GM18861 (cell line): ENCODE data around the gene SNCAIP.

Experiments used
- ATAC-seq: cut with Tn5 transposase; IDR thresholded peaks from one replicate; pipeline ENCODE4 v1.9.1; 2021; ENCODE audit not compliant: unreplicated experiment

Gene SNCAIP

DNA sequence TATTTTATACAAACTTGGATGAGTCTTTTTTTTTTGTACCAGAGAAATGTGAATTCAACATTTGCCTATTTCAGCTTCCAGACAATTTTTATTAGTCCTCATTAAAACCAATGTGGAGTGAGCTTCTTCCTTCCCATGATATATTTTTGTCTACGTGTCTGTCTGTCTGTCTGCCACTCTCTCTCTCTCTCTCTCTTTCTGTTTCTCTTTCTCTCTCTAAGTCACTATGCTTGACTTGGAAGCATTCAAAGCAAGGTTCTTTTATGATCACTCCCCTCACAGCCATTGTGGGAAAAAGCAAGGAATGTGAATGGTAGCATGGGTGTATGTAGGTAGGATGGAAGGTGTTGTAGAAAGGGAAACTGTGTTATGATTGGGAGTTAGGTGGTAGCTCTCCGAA lies 80.2 kb downstream of the SNCAIP start:
- ATAC-seq: no peak

DNA sequence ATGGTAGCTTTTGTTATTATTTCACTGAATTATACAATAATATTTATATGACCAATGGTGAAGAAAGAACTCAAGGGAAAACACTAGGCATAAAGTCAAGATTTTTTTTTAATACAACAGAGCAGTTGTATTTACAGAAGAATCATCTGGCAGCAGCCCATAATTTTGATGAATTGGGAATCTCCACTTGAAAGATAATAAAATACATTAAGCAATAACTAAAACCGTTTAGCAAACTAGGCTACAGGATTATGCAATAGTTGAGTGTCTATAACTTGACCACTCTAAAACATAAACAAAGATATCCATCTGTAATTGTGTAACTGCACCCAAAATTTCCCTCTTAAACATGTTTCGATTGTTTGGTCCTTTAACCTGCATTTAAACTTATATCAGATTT lies 80.8 kb downstream of the SNCAIP start:
- no peak for ATAC-seq

DNA sequence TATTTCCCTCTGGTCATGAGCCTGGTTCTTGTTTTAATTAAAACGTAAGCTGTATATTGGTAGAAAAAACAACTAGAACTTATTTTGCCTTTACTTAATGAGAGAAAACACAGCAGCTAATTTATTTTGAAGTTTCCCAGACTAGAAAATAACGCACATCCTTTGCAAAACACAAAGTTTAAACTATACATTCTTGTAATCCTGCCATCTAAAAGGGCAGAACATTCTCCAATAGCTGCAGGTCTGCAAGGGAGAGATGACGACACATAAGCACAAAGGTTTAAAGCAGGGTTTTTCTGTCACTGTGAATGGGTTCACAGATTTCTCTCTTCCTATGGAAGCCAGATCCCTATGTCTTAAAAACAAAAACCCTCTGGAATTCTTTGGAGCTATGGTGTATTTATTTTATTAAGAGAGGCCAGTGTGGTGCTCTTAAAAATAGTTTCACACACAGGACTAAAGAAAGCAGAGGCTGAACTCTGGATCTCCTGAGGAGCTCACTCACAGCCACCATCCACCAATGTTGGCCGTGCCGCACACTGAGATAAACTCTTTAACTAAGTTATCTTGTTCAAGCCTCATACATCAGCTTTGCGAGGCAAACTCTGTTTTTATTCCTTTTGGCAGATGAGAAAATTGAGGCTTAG lies 82.4 kb downstream of the SNCAIP start:
- ATAC-seq: no peak

DNA sequence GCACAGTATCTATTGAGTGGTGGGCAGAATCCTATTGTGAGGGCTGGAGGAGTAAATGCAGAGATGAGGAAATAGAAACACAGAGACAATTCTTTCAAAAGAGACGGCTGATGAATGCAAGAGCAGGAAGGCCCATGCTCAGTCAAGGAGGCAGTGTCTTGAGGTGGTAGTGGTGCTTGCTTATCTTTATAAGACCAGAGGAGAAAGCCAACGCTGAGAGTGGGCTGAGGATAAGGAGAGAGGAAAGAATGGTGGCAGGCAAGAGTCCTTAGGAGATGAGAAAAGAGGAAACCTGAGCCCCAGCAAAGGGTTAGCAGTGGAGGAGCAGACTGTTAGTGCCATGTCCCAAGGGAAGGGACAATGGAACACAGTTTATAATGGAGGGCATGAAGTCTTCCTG lies 86.0 kb downstream of the SNCAIP start:
- ATAC-seq: no peak

DNA sequence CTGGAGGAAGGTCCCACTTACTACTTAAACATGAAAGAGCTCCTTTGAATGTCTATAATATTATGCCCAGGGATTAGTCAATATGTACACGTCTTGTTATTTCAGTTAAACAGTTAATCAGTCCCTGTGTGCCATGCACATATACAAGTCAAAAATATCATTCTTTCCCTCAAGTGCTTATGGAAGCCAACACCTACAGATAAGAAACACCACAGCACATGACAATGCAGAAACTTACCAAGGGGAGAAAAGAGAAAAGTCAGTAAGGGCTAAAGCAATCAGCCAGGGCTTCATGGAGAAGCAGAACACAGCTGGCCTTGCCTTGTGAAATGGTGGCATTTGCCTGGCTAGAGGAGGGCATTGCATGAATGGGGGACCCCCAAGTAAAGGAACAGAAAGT lies 88.3 kb downstream of the SNCAIP start:
- ATAC-seq: no peak

DNA sequence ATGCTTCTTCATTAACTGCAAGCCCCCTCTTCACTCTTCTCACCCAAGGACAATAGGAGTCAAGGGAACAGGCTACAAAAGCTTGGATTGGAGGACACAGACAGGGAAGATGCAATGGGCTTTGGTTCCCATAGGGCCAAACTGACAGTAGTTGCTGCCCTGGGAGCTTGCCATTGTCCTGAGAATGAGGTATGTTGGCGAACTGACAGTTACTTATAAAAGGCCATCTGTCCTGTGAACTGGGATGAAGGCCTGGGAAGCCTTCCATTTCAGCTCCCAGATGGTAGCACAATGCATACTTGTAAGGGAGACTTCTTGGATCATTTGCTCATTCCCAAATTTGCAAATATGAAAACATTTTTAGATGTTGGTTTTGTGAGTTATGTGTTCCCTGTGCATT lies 88.9 kb downstream of the SNCAIP start:
- ATAC-seq: no peak

DNA sequence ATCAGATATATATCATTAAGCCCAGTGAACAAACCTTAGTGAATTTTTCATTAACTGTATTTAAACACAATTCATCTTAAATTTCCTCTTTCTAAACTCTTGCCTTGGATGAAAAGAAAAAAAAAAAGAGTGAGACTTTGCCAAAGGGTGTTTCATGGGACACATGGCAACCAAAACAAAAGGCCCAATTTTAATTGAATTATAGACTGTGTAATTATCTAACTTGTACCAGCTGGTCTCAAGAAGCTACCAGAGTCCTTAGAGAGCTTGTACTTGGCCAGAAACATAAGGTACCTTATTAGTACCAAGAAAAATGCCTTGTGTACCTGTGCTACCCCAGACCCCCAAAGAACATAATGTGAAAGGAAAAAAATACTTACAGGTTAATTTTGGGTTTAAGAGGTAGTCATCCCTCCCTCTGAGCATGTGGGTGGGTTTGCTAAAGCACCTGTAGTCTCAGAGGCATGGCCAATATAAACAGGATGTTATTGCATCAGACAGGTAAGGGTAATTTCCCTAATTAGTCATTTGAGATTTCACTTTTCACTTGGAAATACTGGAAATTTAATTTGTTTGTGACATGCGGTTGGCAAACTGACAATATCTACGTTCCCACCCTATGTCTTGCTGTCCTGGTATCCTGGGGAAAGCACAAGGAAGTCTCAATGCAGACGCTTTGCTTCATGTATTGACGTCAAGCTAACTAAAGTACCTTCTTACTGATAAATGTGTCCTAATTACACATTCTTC lies 90.1 kb downstream of the SNCAIP start:
- no peak for ATAC-seq

DNA sequence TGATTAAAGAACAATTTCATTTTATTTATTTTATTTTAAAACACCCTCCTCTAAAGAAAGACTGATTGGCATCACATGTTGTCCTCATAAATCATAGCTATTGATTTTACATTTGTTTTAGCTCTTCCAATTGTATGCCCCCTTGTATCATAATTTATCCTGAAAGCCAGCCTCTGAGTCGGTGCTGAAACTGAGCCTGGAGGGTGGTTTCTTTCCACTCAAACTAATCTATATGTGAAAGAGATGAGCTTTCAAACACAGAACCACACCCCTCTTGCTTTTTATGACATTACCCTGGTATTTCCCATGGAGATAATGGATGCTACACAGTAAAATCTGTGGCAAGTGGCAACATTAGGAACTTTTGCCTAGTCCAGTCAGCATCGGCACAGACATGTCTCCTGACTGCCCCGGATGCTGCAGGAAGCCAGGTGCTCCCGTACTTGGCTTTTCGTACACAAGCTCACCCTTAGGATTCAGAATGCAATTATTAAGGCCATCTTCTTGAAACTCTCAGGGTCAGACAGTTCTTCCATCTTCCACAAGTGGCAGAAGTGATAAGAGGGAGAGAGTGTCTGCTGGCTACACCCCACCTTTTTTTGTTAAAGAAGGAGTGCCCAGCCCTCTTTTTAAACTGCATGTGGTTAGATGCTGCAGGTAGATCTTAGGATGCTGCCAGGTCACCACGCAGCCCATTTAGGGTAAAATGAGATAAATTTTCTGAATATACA lies 91.1 kb downstream of the SNCAIP start:
- no peak for ATAC-seq

DNA sequence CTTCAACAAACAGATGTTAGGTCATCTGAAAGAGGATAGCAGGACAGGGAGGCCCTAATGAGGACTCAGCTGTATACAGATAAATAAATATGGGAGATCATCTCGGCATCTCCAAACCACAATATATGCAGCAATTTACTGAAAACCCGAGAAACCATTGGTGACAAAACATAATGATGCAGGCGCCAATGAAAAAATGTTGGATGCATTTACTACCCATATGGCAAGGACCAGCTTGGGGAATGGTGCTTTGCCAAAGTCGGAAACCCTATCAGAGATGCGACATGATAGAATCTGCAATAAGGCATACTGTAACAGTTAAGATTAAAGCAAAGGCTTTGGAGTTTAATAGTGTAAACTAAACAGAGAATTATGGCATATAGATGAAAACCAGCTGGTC lies 92.0 kb downstream of the SNCAIP start:
- ATAC-seq: no peak

DNA sequence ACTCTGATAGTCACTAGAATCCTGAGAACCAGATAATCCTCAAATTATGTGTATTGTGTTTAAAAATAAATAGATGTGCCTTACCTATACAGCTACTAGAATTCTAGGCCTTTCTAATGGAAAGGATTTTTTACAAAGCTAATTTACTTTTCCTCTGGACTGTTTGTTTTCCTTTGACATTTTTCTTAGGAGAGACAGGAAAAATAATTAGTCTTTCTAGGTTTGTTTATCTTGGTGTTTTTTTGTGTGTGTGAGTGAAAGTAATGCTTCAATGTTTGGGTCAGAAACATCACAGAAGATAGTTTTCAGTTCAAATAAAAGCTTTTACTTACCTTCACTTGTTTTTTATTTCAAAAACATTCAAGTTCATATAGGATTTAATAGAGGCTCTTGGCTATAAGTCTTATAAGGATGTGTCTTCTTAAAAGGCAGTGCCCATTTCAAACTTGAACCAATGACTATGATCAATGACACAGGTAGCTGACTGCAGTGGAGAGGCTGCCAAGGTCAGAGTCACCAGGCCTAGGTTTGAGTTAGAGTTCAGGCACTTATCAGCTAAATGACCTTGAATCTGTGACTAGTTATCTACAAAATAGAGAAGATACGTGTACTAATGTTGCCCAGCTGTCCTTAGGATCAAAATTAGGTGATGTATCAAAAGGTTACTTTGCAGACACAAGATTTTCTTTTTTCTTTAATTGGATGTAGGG lies 92.8 kb downstream of the SNCAIP start:
- no peak for ATAC-seq

DNA sequence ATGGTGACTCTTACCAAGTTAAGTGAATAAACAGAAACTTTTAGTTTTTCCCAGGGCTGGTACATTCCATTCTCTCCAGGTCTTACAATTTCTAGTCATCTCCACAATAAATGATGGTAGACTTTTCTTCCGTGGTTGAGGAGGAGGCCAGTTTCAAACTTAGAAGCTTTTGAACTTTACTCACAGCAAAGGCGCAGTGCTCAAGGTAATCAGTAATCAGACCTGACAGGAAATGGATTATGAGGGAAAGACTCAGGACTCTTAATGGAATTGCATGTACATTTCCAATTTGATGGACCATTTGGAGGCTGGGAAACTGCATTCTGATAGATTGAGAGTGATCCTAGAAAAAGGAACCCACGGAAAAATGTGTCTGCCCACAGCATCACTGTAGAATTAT lies 93.7 kb downstream of the SNCAIP start:
- ATAC-seq: no peak

DNA sequence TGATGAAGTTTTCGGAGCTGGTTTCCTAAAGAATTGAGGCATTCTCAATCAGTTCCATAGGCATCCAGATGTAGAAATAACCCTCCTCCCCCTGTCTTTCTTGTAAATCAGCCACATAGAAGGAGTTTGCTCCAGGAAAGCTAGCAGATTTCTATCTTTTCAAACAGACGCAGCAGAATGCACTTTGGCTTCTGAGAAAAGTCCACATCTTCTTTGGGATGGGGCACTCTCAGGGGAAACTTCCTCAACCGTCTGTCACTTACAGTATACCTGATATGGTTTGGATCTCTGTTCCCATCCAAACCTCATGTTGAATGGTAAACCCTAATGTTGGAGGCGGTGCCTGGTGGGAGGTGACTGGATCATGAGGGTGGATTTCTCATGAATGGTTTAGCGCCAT lies 94.1 kb downstream of the SNCAIP start:
- no peak for ATAC-seq

DNA sequence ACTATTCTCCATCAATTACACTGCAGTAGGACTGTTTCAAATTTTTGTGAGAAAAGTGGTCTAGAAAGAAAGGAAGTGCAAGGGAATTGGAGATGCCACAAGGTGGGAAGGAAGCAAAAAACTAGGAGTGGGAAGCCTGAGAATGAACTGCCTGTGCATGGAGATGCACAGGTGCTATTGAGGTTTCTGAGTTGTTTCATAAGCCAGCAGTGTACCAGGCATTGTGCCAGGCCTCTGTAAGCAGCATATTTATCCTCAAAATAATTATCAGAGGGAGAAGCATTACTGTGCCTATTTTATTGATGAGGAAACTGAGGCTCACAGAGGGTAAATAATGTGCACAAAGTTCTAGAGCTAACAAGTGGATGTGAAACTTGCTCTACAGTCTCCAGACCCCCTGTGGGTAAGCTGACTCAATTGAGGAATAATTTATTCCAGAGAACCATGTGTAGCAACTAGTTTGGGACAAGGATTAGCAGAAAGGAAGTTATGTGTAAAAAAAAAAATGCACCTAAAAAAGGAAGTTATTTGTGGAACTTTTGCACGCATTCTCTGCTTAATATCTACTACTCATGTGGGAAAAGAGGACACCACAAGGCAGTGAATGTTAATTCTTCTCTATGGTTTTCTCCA lies 96.7 kb downstream of the SNCAIP start:
- no peak for ATAC-seq

DNA sequence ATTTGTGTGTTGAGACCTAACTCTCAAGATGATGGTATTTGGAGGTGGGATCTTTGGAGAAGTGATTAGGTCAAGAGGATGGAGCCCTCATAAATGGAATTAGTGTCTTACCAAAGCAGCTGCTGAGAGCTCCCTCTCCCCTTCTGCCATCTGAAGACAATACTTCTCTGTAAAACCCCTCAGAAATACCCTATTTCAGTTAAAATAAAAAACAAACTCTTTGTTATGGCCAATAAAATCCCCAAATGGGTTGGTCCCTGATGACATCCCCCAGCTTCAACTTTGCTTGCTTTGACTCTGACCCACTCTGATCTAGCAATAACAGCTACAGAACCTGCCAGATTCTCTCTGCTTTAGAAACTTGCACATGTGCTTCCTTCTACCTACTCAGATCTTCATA lies 100.9 kb downstream of the SNCAIP start:
- ATAC-seq: no peak

DNA sequence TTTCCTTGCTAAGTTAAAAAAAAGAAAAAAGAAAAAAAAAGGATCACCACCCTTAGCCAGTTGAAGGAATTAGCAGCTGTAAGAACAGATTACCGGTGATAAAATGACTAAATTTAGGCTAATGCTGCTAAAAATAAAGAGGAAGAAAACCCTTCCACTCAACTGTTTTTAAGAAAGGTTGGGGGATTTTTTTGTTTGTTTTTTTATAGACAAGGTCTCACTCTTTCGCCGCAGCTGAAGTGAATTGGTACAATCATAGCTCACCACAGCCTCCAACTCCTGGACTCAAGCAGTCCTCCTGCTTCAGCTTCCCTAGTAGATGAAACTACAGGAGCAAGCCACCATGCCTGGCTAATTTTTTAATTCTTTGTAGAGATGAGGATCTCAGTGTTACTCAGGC lies 101.7 kb downstream of the SNCAIP start:
- ATAC-seq: no peak

DNA sequence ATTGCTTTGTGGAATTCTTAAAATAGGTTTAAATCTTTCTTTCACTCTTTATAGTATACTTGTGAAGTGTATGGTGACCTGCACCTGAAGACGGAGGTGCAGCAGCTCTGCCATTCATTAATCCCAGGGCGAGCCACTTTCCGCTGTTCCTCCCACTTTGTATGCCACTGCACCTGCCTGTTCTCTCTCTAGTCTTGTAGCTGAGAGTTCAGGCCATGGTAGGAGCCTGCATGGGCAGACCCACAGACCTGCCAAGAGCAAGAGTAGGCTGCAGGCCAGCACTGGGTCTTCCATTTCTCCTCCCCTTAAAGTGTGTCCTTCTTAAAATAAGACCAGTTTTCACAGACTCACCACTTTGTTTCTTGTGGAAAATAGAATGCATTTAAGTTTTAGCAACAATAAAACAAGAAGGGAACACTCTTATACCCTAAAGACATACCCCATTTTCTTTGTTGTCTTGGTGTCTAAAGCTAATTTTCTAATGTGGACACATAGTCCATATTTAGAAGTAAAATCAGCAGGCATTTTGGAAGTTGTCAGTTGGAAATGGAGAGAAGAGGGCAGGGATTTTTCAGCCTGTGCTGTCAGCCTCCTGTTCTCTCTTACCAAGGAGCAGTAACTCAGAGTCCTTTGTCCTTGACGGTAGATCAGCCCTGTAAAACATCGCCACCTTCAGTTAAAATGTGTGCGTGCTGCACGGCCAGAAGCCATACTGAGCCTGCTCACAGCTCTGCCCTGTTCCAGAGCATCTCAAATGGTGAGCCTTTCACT lies 103.2 kb downstream of the SNCAIP start:
- ATAC-seq: peak; percentile 93

DNA sequence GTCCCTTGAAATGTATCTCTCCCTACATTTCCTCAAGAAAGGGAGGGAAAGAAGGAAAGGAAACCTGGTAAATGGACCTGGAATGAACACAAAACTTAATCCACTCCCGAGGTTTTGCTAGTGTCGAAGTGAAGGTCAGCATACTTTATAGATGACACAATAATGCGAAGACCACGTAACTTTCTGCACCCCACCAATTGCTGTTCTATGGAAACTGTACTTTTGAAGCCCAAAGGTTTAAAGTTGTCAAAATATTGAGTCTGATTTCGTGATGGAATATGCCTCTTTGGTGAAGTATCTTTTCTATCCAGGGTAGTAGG lies 103.7 kb downstream of the SNCAIP start:
- no peak for ATAC-seq

DNA sequence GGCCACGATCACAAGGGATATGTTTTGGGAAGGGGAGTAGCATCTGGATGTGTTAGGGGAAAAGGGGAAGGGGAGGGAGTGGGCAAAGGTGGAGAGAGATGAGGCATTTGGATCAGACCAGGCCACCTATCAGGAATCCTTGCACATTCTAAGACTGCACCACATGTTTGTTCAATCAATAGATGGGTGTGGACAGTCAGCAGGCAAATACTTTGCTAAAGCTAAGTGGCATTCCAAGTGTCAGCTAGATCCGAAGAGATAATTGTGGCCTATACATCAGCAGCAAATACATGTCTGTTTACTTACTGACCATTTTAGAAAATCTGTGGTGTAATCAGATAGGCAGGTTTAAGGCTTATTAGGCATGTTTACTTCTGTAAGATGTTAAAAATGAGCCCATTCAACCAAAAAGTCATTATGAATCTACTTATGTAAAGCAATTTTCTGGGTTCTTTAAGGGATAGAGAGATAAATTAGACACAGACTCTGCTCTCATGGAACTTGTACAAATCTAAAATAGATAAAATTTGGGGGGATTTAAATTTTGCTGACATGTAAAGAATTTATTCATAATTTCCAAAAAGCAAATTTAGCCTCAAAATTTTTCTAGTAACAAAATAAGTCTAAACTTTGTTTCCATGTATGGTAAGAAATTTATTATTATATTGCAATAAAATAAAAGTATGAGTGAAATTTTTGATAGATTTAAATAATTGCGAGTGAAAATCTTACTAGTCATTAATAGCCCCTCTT lies 107.3 kb downstream of the SNCAIP start:
- ATAC-seq: no peak

DNA sequence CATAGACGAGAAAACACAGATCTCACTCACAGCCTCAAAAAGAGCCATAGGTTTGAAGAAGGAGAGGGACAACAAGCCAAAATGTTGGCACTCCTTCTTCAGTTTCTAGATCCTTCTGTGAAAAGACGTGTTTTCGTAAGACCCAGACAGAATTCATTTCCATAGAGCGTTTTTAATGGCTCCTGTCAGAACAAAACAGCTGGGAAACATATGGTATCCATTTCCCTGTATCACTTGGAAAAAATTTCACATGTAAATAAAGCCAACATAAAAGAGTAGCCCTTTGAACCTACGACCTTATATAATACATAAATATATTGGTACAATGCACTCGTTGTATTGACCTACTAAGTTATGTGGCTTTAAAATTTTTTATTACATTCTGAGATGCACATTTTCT lies 108.1 kb downstream of the SNCAIP start:
- ATAC-seq: no peak
